GM12874 (cell line): ENCODE data around the gene RPRD1A.

Experiments used
- CTCF ChIP-seq: IDR thresholded peaks from 2 replicates; pipeline ENCODE4 v1.5.1; 2011; ENCODE audit warnings: low read depth, mild to moderate bottlenecking, control low read depth, low read length, moderate library complexity; ENCODE audit not compliant: insufficient read depth

RPRD1A gene

GRCh38 chr18:36035253-36035652 is 32.1 kb downstream of the RPRD1A start:
- TF ChIP-seq CTCF: no peak

GRCh38 chr18:36034299-36034895 is 33.0 kb downstream of the RPRD1A start:
- no peak for TF ChIP-seq CTCF

- TF ChIP-seq CTCF: no peak
Measured at GRCh38 chr18:36031903-36032302, 35.5 kb downstream of the RPRD1A start.

GRCh38 chr18:36031407-36031806 is 36.0 kb downstream of the RPRD1A start:
- no peak for TF ChIP-seq CTCF

GRCh38 chr18:36028859-36029258 is 38.5 kb downstream of the RPRD1A start:
- no peak for TF ChIP-seq CTCF

- no peak for TF ChIP-seq CTCF
Measured at GRCh38 chr18:36025025-36025424, 42.3 kb downstream of the RPRD1A start.

GRCh38 chr18:36023336-36023735 is 44.0 kb downstream of the RPRD1A start:
- no peak for TF ChIP-seq CTCF

- TF ChIP-seq CTCF: no peak
Measured at GRCh38 chr18:36020174-36020711, 47.1 kb downstream of the RPRD1A start.
